RPMI8226 (cell line): ENCODE results near the gene THEMIS.
"Not testable (repeated sequence)": the region's sequence is repeated elsewhere in the genome, so short reads cannot be mapped to it uniquely, and the experiment has no call there.

Experiments used
- DNase-seq: peaks from one replicate; pipeline ENCODE4 v3.0.0-alpha.2; 2015

Gene THEMIS

GRCh38 chr6:127793396-127793795, 107.5 kb downstream of the THEMIS start:
- no peak for DNase-seq

GRCh38 chr6:127792616-127793015, 108.2 kb downstream of the THEMIS start:
- no peak for DNase-seq

DNA sequence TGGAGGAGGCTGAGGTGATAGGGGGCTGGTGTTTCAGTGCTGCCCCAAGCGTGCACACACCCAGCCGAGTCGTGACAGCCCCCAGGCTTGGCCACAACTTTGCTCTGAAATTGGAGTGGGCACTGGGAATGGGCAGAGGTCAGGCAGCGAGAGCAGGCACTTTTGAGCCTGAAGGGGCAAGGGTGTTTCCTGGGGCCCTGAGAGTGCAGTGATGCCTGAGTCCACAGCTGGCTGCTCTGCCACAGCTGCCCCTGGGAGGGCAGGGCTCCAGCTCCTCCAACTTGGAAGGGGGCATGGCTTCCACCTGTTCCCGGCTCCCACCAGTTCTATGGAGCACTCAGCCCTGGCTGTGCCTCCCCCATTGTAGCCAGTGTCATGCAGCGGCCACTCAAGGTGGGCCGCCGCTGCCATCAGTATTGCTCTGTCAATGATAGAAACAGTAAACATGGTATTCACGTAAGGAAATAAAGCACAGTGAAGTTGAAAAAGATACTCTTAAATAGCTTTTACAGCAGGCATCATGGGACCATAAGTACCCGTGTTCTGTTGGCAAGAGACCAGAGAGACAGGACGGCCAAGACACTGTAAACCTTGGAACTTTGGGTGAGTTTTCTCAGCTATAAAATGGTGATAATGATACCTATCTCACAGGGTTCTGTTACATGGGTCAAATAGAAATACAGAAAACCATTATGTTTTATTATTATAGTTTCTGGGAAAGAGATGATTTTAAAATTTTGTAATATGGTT, 108.9 kb downstream of the THEMIS start:
- no peak for DNase-seq

- no peak for DNase-seq
Measured at GRCh38 chr6:127790571-127790970, 110.3 kb downstream of the THEMIS start.

DNA sequence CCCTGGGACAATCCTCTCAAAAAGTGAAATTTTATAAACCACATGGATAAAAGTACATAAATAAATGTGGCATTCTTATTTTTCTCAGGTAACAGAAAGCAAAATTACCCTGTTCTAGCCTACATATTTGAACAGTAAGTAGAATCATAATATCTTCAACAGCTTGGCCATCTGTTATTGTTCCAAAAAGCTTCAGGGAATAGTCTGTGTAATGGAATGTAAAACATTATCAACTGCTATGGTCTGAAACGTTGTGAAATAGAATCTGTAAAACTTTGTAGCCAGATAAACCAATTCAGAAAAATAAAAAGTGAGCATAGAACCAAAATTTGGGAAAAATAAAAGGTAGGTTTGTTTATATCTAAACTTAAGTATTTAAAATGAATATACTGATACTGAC, 114.7 kb downstream of the THEMIS start:
- no peak for DNase-seq

DNA sequence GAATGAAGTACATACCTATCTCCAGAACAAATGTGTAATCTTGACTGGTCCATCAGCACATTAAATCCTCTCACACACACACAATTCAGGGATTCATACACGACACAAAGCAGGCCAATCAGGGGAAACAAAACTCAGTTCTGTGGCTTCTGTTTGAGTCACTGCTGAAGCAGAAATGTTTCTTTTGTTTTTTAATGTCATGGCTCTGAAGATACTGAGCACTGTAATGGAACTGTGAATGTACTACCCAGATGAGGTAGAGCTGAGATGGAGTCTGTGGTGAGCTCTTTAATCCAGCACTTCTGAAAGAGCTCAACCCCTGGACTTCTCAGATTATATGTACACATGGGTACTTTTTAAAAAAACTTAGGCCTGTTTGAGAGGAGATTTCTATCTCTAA, 116.4 kb downstream of the THEMIS start:
- no peak for DNase-seq

DNA sequence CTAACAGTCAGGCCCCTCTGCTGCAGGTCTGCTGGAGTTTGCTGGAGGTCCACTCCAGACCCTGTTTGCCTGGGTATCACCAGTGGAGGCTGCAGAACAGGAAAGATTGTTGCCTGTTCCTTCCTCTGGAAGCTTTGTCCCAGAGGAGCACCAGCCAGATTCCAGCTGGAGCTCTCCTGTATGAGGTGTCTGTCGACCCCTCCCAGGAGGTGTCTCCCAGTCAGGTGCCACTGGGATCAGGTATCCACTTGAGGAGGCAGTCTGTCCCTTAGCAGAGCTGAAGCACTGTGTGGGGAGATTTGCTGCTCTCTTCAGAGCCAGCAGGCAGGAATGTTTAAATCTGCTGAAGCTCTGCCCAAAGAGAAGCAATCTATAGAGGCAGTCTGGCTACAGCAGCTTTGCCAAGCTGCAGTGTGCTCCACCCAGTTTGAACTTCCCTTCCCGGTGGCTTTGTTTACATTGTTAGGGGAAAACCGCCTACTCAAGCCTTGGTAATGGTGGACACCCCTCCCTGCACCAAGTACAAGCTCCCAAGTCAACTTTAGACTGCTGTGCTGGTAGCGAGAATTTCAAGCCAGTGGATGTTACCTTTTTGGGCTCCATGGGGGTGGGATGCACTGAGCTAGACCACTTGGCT, 119.1 kb downstream of the THEMIS start:
- not testable (repeated sequence) for DNase-seq

- no peak for DNase-seq
Measured at GRCh38 chr6:127776320-127776719, 124.5 kb downstream of the THEMIS start.

- no peak for DNase-seq
Measured at GRCh38 chr6:127775371-127775770, 125.5 kb downstream of the THEMIS start.

- no peak for DNase-seq
Measured at GRCh38 chr6:127768745-127769144, 132.1 kb downstream of the THEMIS start.

- DNase-seq, result no peak
Measured at GRCh38 chr6:127768223-127768622, 132.6 kb downstream of the THEMIS start.

DNA sequence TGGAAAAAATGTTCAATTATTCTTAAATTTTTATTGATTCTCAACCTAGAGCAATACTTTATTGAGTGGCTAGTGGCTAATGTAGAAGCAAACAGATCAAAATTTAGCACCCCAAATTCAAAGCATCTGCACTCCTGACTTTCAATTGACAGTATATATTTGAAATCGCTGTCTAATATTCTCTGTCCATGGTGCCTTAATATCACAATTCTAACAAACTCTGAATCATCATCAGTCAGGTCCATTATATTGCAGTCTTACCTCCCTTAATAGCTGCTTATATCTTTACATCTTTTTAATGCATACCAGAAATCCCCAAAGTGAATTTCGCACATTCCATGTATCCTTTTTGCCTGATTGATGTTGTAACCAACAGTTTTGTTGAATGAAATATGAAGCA, 134.9 kb downstream of the THEMIS start:
- DNase-seq, result no peak

GRCh38 chr6:127762284-127762683, 138.6 kb downstream of the THEMIS start:
- no peak for DNase-seq

DNA sequence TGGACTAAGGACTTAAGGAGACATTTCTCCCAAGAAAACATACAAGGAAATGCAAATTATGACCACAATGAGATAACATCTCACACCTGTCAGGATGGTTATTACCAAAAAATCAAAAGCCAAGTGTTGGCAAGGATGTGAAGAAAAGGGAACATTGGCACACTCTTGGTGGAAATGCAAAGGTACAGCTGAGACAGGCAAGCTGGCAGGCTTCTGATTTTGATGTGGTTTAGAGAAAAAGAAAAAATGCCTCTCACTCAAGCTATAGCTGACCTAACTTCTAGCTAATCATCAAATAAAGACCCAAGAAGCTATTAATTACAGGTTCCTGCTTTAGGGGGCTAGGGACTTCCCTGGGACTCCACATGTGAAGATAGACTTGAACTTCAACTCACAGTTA, 139.8 kb downstream of the THEMIS start:
- no peak for DNase-seq

- DNase-seq, result no peak
Measured at GRCh38 chr6:127749095-127749494, 151.8 kb downstream of the THEMIS start.

DNA sequence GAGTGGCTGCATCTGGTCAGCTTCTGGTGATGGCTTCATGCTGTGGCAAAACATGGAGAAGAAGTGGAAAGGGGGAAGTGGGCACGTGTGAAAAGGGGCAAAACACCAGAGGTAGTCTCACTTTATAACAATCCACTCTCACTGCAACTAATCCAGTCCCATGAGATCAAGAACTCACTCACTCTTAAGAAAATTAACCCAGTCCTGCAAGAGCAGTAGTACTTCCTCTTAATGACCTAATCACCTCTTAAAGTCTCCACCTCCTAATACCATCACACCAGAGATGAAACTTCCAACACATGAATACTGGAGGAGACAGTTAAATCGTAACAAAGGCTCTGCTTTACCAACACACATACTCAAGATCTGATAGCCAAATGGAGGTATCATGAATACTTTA, 152.6 kb downstream of the THEMIS start:
- peak; percentile 5 for DNase-seq

GRCh38 chr6:127738423-127738822, 162.4 kb downstream of the THEMIS start:
- no peak for DNase-seq

DNA sequence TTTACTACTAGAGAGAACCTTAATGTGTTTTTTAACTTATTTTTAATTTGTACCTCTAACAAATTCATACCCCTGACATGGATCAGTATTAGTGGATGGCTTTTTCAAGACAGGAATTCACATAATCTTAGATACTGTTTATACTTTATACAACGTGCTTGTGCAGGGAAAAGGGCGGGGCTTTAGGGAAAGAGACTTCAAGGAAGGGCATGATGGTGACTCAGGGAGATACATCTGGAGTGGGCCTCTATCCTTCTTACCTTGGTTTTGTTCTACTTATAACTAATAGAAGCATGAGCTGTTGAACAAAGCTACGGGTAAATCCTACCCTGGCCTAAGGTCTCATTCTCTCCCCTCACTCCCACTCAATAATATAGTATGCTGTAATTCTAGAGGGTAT, 163.1 kb downstream of the THEMIS start:
- no peak for DNase-seq

DNA sequence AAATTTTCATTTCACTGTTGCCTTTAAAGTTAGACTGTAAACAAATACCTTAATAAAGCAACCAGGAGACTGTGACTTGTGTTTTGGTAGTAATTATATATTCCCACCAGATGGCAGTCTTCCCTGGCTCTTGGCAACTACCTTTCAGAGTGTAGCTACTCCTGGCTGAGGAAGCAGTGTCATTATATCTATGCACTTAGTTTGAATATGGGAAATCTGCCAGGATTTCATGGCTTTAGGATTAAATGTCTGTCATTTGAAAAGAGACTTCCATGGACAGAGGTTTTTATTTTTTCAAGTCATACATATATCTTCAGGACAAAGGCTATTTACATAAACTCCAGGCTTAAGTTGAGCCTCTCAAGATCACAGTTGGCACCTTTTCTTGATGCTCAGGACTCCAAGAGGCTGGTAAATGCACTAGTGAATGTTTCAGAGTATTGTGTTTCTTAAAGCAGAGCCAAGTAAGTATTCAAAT, 163.8 kb downstream of the THEMIS start:
- peak; percentile 56 for DNase-seq

- no peak for DNase-seq
Measured at GRCh38 chr6:127732927-127733326, 167.9 kb downstream of the THEMIS start.

- DNase-seq, result no peak
Measured at GRCh38 chr6:127727260-127727953, 173.5 kb downstream of the THEMIS start.

GRCh38 chr6:127725821-127726220, 175.0 kb downstream of the THEMIS start:
- DNase-seq, result no peak

GRCh38 chr6:127718694-127719093, 182.2 kb downstream of the THEMIS start:
- DNase-seq, result no peak

DNA sequence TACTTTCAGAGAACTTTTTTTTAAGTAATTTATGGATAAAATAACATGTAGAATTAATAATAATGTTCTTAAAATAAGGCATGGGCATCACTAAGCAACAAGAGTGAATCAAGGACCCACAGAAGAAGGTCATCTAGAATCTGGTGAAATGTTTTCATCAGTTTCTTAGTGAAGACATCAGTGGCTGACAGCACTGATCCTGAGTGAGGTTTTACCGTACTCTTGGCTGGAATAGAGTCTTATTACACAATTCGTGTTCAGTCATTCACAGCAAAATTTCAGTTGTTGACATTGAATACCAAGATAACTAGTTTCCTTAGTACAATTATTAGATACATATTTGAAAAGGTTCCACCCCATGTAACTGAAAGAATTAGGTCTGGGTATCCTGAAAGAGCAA, 183.5 kb downstream of the THEMIS start:
- no peak for DNase-seq
